DMS153 treated with DMSO at 0.1 percent for 48 hours (cell line): ENCODE results near the gene TTYH2.
"Not testable (repeated sequence)": the region's sequence is repeated elsewhere in the genome, so short reads cannot be mapped to it uniquely, and the experiment has no call there.

Experiments
- DNase-seq: peaks from one replicate; lab custom pipeline; 2025; ENCODE audit not compliant: unreplicated experiment; lab: John Stamatoyannopoulos, UW

TTYH2 gene

GRCh38 chr17:74282274-74282586, 68.9 kb downstream of the TTYH2 start:
- not testable (repeated sequence) for DNase-seq

GRCh38 chr17:74282587-74283370, 69.4 kb downstream of the TTYH2 start:
- no peak for DNase-seq

- DNase-seq: no peak
Measured at GRCh38 chr17:74283371-74283673, 70.0 kb downstream of the TTYH2 start.

GRCh38 chr17:74287031-74287602, 73.7 kb downstream of the TTYH2 start:
- DNase-seq: no peak

- DNase-seq: no peak
Measured at GRCh38 chr17:74288785-74289184, 75.4 kb downstream of the TTYH2 start.

- DNase-seq: no peak
Measured at GRCh38 chr17:74289688-74290087, 76.3 kb downstream of the TTYH2 start.

- no peak for DNase-seq
Measured at GRCh38 chr17:74290340-74290739, 77.0 kb downstream of the TTYH2 start.

GRCh38 chr17:74292495-74292894, 79.1 kb downstream of the TTYH2 start:
- DNase-seq: no peak

GRCh38 chr17:74295625-74296547, 82.5 kb downstream of the TTYH2 start:
- no peak for DNase-seq

GRCh38 chr17:74296548-74296936, 83.2 kb downstream of the TTYH2 start:
- DNase-seq: no peak

- DNase-seq: no peak
Measured at GRCh38 chr17:74297941-74298340, 84.6 kb downstream of the TTYH2 start.

GRCh38 chr17:74298778-74299177, 85.4 kb downstream of the TTYH2 start:
- no peak for DNase-seq

GRCh38 chr17:74299226-74300009, 86.0 kb downstream of the TTYH2 start:
- no peak for DNase-seq

- DNase-seq: no peak
Measured at GRCh38 chr17:74303305-74303704, 89.9 kb downstream of the TTYH2 start.

- no peak for DNase-seq
Measured at GRCh38 chr17:74304184-74304583, 90.8 kb downstream of the TTYH2 start.

GRCh38 chr17:74305865-74306654, 92.7 kb downstream of the TTYH2 start:
- no peak for DNase-seq

GRCh38 chr17:74307984-74308773, 94.8 kb downstream of the TTYH2 start:
- no peak for DNase-seq

GRCh38 chr17:74309902-74310301, 96.5 kb downstream of the TTYH2 start:
- DNase-seq: no peak
